HL-60 (cell line): Measurements from ENCODE around the gene GK2.

ENCODE experiments used
- DNase-seq, 2 experiments: peaks; one replicate each; pipeline ENCODE4 v3.0.0-alpha.2; 2010 to 2020; ENCODE audit warnings: low read depth in 1 of 2, low spot score in 1 of 2
- H3K27ac ChIP-seq: fragments of 250-450 bp; sonication (Bioruptor Pico); replicated peaks from 2 replicates; pipeline ENCODE4 v1.5.1; 2020; ENCODE audit warnings: mild to moderate bottlenecking, moderate library complexity
- H3K27me3 ChIP-seq: fragments of 250-450 bp; sonication (Bioruptor Pico); 2 replicates; pipeline ENCODE4 v1.5.1; 2021; ENCODE audit warnings: mild to moderate bottlenecking, moderate library complexity; ENCODE audit not compliant: insufficient read depth, poor library complexity, severe bottlenecking
- H3K4me3 ChIP-seq: replicated peaks from 2 replicates; pipeline ENCODE4 v1.5.1; 2011; ENCODE audit warnings: mild to moderate bottlenecking, control low read depth, low read length; ENCODE audit not compliant: insufficient read depth
- CTCF ChIP-seq: IDR thresholded peaks from one replicate; pipeline ENCODE4 v1.5.1; 2011; ENCODE audit warnings: low read length, control low read depth, inconsistent platforms; ENCODE audit not compliant: insufficient read depth
- GABPA ChIP-seq: IDR thresholded peaks from 2 replicates; pipeline ENCODE4 v1.6.1; 2012; ENCODE audit warnings: low read depth
- POLR2AphosphoS5 ChIP-seq: IDR thresholded peaks from 2 replicates; pipeline ENCODE4 v1.6.1; 2012; ENCODE audit warnings: low read depth
- REST ChIP-seq: IDR thresholded peaks from 2 replicates; pipeline ENCODE4 v1.6.1; 2012; ENCODE audit warnings: low read depth; ENCODE audit not compliant: insufficient replicate concordance
- SPI1 ChIP-seq: IDR thresholded peaks from 2 replicates; pipeline ENCODE4 v1.6.1; 2012; ENCODE audit warnings: low read depth, mild to moderate bottlenecking, borderline replicate concordance

Gene GK2

GRCh38 chr4:79413032-79413885 is 5.2 kb upstream of the GK2 start:
- DNase-seq = no peak
- H3K4me3 ChIP-seq = no peak overlapping the region
- H3K27me3 ChIP-seq = no peaks in the 10 kb centered on the region
- no peak overlapping the region for H3K27ac ChIP-seq
- no peak for TF ChIP-seq GABPA
- TF ChIP-seq SPI1 = no peak
- no peak for TF ChIP-seq CTCF
- no peak for TF ChIP-seq POLR2AphosphoS5
- TF ChIP-seq REST = no peak

- no peak overlapping the region for H3K27ac ChIP-seq
- TF ChIP-seq SPI1 (no peak), CTCF (no peak), GABPA (no peak), POLR2AphosphoS5 (no peak)
- no peak overlapping the region for H3K4me3 ChIP-seq
- no peak for DNase-seq
- no peaks in the 10 kb centered on the region for H3K27me3 ChIP-seq
Measured at GRCh38 chr4:79404666-79405065, 3.4 kb downstream of the GK2 start.

GRCh38 chr4:79403356-79403755 is 4.7 kb downstream of the GK2 start:
- no peak overlapping the region for H3K27ac ChIP-seq
- no peak overlapping the region for H3K4me3 ChIP-seq
- no peaks in the 10 kb centered on the region for H3K27me3 ChIP-seq
- DNase-seq = no peak
- TF ChIP-seq GABPA (no peak), POLR2AphosphoS5 (no peak), CTCF (no peak), SPI1 (no peak), REST (no peak)

- H3K4me3 ChIP-seq = no peak overlapping the region
- H3K27me3 ChIP-seq = no peaks in the 10 kb centered on the region
- no peak overlapping the region for H3K27ac ChIP-seq
- no peak for DNase-seq
- TF ChIP-seq GABPA (no peak), REST (no peak), POLR2AphosphoS5 (no peak), SPI1 (no peak), CTCF (no peak)
Measured at GRCh38 chr4:79402332-79402851, 5.6 kb downstream of the GK2 start.
